H9 (cell line): Measurements from ENCODE around the gene CD300LD. TPM values are rescaled to one million over a fixed set of nuclear protein-coding genes. Genes with fewer than 3 reads are reported as not detected.

Experiments
- DNase-seq: peaks from one replicate; pipeline ENCODE4 v3.0.0-alpha.2; 2017
- H2AFZ ChIP-seq: one replicate; pipeline ENCODE4 v1.6.1; 2013; ENCODE audit warnings: mild to moderate bottlenecking, low read length, control low read depth, moderate library complexity
- H2AK5ac ChIP-seq: 2 replicates; pipeline ENCODE4 v1.6.1; 2013; ENCODE audit warnings: low read length, control low read depth, mixed read lengths; ENCODE audit not compliant: insufficient read length
- H2BK120ac ChIP-seq: one replicate; pipeline ENCODE4 v1.6.1; 2013; ENCODE audit warnings: low read depth, mild to moderate bottlenecking, low read length, control low read depth, inconsistent platforms; ENCODE audit not compliant: poor library complexity, severe bottlenecking
- H2BK12ac ChIP-seq: 2 replicates; pipeline ENCODE4 v1.6.1; 2013; ENCODE audit warnings: low read length, control low read depth, mixed read lengths, low read depth; ENCODE audit not compliant: insufficient read length
- H2BK15ac ChIP-seq: 2 replicates; pipeline ENCODE4 v1.6.1; 2013; ENCODE audit warnings: low read depth, low read length, control low read depth
- H2BK20ac ChIP-seq: one replicate; pipeline ENCODE4 v1.6.1; 2013; ENCODE audit warnings: low read depth, mild to moderate bottlenecking, low read length, control low read depth, inconsistent platforms; ENCODE audit not compliant: poor library complexity, severe bottlenecking
- H2BK5ac ChIP-seq: 2 replicates; pipeline ENCODE4 v1.6.1; 2013; ENCODE audit warnings: low read length, control low read depth, mixed read lengths; ENCODE audit not compliant: insufficient read length
- H3K14ac ChIP-seq: 2 replicates; pipeline ENCODE4 v1.6.1; 2013; ENCODE audit warnings: low read length, control low read depth; ENCODE audit not compliant: insufficient read depth
- H3K18ac ChIP-seq: 2 replicates; pipeline ENCODE4 v1.6.1; 2013; ENCODE audit warnings: low read depth, mild to moderate bottlenecking, mixed read lengths, low read length, control low read depth; ENCODE audit not compliant: insufficient read length
- H3K23ac ChIP-seq: 2 replicates; pipeline ENCODE4 v1.6.1; 2013; ENCODE audit warnings: low read length, control low read depth, mixed read lengths, low read depth; ENCODE audit not compliant: insufficient read length
- H3K23me2 ChIP-seq: 2 replicates; pipeline ENCODE4 v1.6.1; 2013; ENCODE audit warnings: low read depth, mild to moderate bottlenecking, mixed read lengths, low read length, control low read depth; ENCODE audit not compliant: insufficient read length, poor library complexity, severe bottlenecking
- H3K27ac ChIP-seq: 2 replicates; pipeline ENCODE4 v1.5.1; 2013; ENCODE audit warnings: low read length, control low read depth, mixed read lengths, low read depth; ENCODE audit not compliant: insufficient read length
- H3K27me3 ChIP-seq: 2 replicates; pipeline ENCODE4 v1.6.1; 2013; ENCODE audit warnings: low read length, control low read depth, inconsistent platforms; ENCODE audit not compliant: insufficient read depth
- H3K4ac ChIP-seq: 2 replicates; pipeline ENCODE4 v1.6.1; 2013; ENCODE audit warnings: low read depth, mild to moderate bottlenecking, control low read depth, inconsistent platforms, low read length, moderate library complexity
- H3K4me1 ChIP-seq: 2 replicates; pipeline ENCODE4 v1.6.1; 2013; ENCODE audit warnings: low read length, control low read depth, inconsistent platforms; ENCODE audit not compliant: insufficient read depth
- H3K4me2 ChIP-seq: 2 replicates; pipeline ENCODE4 v1.6.1; 2013; ENCODE audit warnings: low read length, control low read depth, mixed read lengths; ENCODE audit not compliant: insufficient read length, insufficient read depth
- H3K56ac ChIP-seq: 2 replicates; pipeline ENCODE4 v1.6.1; 2013; ENCODE audit warnings: low read depth, mild to moderate bottlenecking, mixed read lengths, low read length, control low read depth; ENCODE audit not compliant: insufficient read length
- H3K79me1 ChIP-seq: 2 replicates; pipeline ENCODE4 v1.6.1; 2013; ENCODE audit warnings: low read depth, mild to moderate bottlenecking, moderate library complexity, low read length, control low read depth, inconsistent platforms; ENCODE audit not compliant: insufficient read depth, poor library complexity, severe bottlenecking
- H3K79me2 ChIP-seq: 2 replicates; pipeline ENCODE4 v1.6.1; 2013; ENCODE audit warnings: low read length, control low read depth, inconsistent platforms; ENCODE audit not compliant: insufficient read depth
- H3K9ac ChIP-seq: 2 replicates; pipeline ENCODE4 v1.6.1; 2013; ENCODE audit warnings: low read length, control low read depth, mixed read lengths; ENCODE audit not compliant: insufficient read length; ENCODE audit errors: extremely low read depth
- H3K9me3 ChIP-seq: one replicate; pipeline ENCODE4 v1.6.1; 2013; ENCODE audit warnings: low read depth, low read length, inconsistent platforms; ENCODE audit not compliant: control insufficient read depth
- H3T11ph ChIP-seq: one replicate; pipeline ENCODE4 v1.6.1; 2013; ENCODE audit warnings: mild to moderate bottlenecking, low read length, control low read depth, inconsistent platforms
- H4K20me1 ChIP-seq: one replicate; pipeline ENCODE4 v1.6.1; 2013; ENCODE audit not compliant: control insufficient read depth, insufficient read length, insufficient read depth
- H4K5ac ChIP-seq: 2 replicates; pipeline ENCODE4 v1.6.1; 2013; ENCODE audit warnings: low read depth, mild to moderate bottlenecking, mixed read lengths, low read length, control low read depth; ENCODE audit not compliant: insufficient read length
- H4K8ac ChIP-seq: replicated peaks from 2 replicates; pipeline ENCODE4 v1.6.1; 2013; ENCODE audit warnings: low read length, control low read depth, mixed read lengths, low read depth; ENCODE audit not compliant: insufficient read length
- H4K91ac ChIP-seq: 2 replicates; pipeline ENCODE4 v1.6.1; 2013; ENCODE audit warnings: low read depth, mild to moderate bottlenecking, moderate library complexity, mixed read lengths, low read length, control low read depth; ENCODE audit not compliant: insufficient read length
- H3K27ac Mint-ChIP-seq, 3 experiments: 2 replicates in 2 of 3; 3 replicates in 1 of 3; pipeline ENCODE4 v1.8.0; 2020 to 2021; ENCODE audit warnings: mixed read lengths in 3 of 3, mild to moderate bottlenecking in 1 of 3, moderate library complexity in 1 of 3
- H3K27me3 Mint-ChIP-seq: 2 replicates; pipeline ENCODE4 v1.8.0; 2021; ENCODE audit warnings: low read depth, mild to moderate bottlenecking, moderate library complexity, mixed read lengths
- H3K36me3 Mint-ChIP-seq, 3 experiments: 2 replicates in 2 of 3; 3 replicates in 1 of 3; pipeline ENCODE4 v1.8.0; 2020 to 2021; ENCODE audit warnings: low read depth in 3 of 3, mixed read lengths in 3 of 3; ENCODE audit not compliant: insufficient read depth in 1 of 3
- H3K4me1 Mint-ChIP-seq, 2 experiments: 2 replicates each; pipeline ENCODE4 v1.8.0; 2020; ENCODE audit warnings: mixed read lengths in 2 of 2
- H3K4me3 Mint-ChIP-seq, 2 experiments: 2 replicates in 1 of 2; 3 replicates in 1 of 2; pipeline ENCODE4 v1.8.0; 2020 to 2021; ENCODE audit warnings: mild to moderate bottlenecking in 2 of 2, mixed read lengths in 2 of 2, moderate library complexity in 1 of 2
- H3K9me3 Mint-ChIP-seq, 2 experiments: 2 replicates in 1 of 2; 3 replicates in 1 of 2; pipeline ENCODE4 v1.8.0; 2020; ENCODE audit warnings: mild to moderate bottlenecking in 2 of 2, mixed read lengths in 2 of 2, moderate library complexity in 1 of 2
- CTCF ChIP-seq: fragments of 200-600 bp; sonication (generic); conservative IDR thresholded peaks from 3 replicates; pipeline ENCODE4 v1.8.0; 2021; ENCODE audit warnings: antibody characterized with exemption, mild to moderate bottlenecking
- WGBS: extraction: QIAGEN DNeasy Blood & Tissue Kit; methylation state at CpG from one replicate; pipeline ENCODE4 v1.1.7; 2013; ENCODE audit warnings: missing lambda C conversion rate, low lambda C conversion rate, mixed read lengths; ENCODE audit not compliant: insufficient read length; ENCODE audit errors: extremely low coverage; 5-methylcytosine and 5-hydroxymethylcytosine counted together
- total RNA-seq: library from RNA; stranded (reverse); gene quantifications from 2 replicates; pipeline ENCODE4 v1.2.1, GENCODE V29; 2021

CD300LD gene
- total RNA-seq, 1 experiment from 2014 or later: not detected

GRCh38 chr17:74571621-74572270, 20.3 kb downstream of the CD300LD start:
- no peak overlapping the region for H4K5ac ChIP-seq
- H2BK5ac ChIP-seq: no peak overlapping the region
- no peak for DNase-seq
- H3K23ac ChIP-seq: no peak overlapping the region
- Mint-ChIP-seq H3K9me3 (no peaks in the 10 kb centered on the region; a peak in 2 of 5 replicates), H3K27me3 (peaks cover 46% of the 10 kb centered on the region), H3K4me1 (peaks cover 6% of the 10 kb centered on the region in 2 experiments), H3K4me3 (no peak overlapping the region), H3K36me3 (no peaks in the 10 kb centered on the region; a peak in 1 of 7 replicates), H3K27ac (no peak overlapping the region)
- H3K18ac ChIP-seq: no peak overlapping the region
- H3K27ac ChIP-seq: no peak overlapping the region
- H3T11ph ChIP-seq: no peak overlapping the region
- no peak overlapping the region for H2AK5ac ChIP-seq
- no peak for TF ChIP-seq CTCF
- H3K4ac ChIP-seq: no peak overlapping the region
- H4K20me1 ChIP-seq: no peaks in the 10 kb centered on the region
- H3K79me1 ChIP-seq: no peaks in the 10 kb centered on the region
- no peak overlapping the region for H2BK12ac ChIP-seq
- H3K9me3 ChIP-seq: no peaks in the 10 kb centered on the region
- peaks cover 4% of the 10 kb centered on the region; the same call in 1 of the 2 replicates for H3K4me1 ChIP-seq
- H4K91ac ChIP-seq: no peak overlapping the region
- no peak overlapping the region for H4K8ac ChIP-seq
- H3K27me3 ChIP-seq: no peaks in the 10 kb centered on the region
- no peaks in the 10 kb centered on the region for H3K23me2 ChIP-seq
- no peak overlapping the region for H2BK15ac ChIP-seq
- whole genome bisulfite sequencing: no CpG with 5 or more reads among the region's 4 CpGs
- H2BK120ac ChIP-seq: no peak overlapping the region
- no peak overlapping the region for H2AFZ ChIP-seq
- no peak overlapping the region for H3K56ac ChIP-seq
- H2BK20ac ChIP-seq: no peak overlapping the region
- H3K79me2 ChIP-seq: no peaks in the 10 kb centered on the region
- H3K4me2 ChIP-seq: no peak overlapping the region
- H3K14ac ChIP-seq: no peak overlapping the region
- no peak overlapping the region for H3K9ac ChIP-seq
